Ureter (tissue), 1 donor: ENCODE measurements around the gene SLC6A7. TPM values are rescaled to one million over a fixed set of nuclear protein-coding genes. Genes with fewer than 3 reads are reported as not detected.
A peak's percentile ranks its signal among the peaks of the same experiment; 100 is the strongest.
"Not testable (repeated sequence)": the region's sequence is repeated elsewhere in the genome, so short reads cannot be mapped to it uniquely, and the experiment has no call there.

Experiments
- DNase-seq: peaks from one replicate; pipeline ENCODE4 v3.0.0-alpha.2; 2020; ENCODE audit warnings: low spot score
- total RNA-seq: library from RNA; stranded (reverse); gene quantifications from one replicate; pipeline ENCODE4 v1.2.4, GENCODE V29; 2023
- donor health status: DM: yes; HTN: yes; CAD: no.

The SLC6A7 gene
- total RNA-seq, 1 donor from 2014 or later = 0.10 TPM

DNA sequence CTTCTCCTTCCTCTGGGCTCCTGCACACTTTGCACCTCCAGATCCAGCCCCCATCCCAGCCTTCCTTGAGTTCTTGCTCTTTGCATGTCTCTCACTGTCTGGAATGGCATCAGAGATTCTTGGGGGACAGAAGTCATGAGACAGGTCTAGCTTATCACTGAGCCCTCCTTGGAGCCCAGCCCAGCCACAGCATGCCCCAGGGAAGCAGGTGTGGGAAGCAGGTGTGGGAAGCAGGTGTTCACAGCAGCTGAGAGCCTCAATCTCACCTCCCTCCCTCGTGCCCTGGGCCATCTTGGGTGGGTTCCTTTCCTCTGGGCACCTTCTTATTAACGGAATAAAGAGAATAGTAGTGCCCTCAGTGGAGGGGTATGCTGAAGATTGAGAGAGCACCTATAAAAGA is 27.2 kb downstream of the SLC6A7 start:
- no peak for DNase-seq

DNA sequence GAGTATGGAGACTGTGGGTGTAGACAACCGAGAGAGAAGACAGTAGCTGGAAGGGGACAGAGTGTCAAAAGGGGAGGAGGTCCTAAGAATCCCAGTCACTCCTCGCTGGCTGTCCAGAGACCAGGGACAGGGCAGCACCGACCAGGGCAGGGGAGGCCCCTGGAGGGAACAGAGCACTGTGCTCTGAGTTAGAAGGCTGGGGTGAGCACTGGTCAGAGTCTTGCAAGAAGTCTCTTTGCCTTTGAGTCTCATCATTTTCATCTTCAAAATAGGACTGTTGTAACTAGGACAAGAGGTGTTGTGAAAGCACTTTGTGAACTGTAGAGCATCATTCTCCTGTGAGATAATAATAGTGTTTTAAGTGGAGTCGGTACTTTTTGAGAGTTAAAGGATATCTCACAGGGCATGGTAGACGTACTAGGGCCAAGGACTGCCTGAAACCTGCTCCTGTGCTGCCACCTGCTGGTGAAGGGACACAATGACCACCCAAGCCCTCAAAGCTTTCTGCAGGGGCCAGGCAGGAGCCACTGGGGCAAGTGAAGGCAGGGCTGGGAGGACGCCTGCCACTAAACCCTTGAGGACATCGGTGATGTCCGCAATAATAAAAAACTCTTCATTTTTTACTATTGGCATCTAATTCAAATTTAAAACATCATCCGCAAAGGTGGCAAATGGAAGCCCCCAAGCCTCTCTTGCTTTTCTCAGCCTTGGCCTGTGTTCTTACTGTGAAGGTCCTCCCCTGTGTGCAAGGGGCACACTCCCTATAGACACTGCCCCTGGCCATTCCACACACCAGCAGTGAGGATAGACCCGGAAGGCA is 28.2 kb downstream of the SLC6A7 start:
- peak; percentile 87 for DNase-seq

DNA sequence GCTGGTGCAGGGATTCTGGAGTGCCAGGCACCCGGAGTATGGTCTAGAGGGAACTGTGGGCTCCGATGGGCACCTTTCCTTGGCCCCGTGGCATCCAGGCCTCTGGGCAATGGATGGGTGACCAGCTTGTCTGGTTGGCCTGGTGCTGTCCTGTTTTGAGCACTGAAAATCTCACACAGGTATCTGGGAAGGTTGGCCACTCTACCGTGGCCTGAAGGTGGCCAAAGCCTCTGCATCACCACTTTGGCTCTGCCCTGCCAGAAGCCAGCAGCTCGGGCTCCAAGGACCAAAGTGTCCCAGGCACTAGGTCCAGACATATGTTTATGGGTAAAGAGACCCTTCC is 28.8 kb downstream of the SLC6A7 start:
- no peak for DNase-seq

DNA sequence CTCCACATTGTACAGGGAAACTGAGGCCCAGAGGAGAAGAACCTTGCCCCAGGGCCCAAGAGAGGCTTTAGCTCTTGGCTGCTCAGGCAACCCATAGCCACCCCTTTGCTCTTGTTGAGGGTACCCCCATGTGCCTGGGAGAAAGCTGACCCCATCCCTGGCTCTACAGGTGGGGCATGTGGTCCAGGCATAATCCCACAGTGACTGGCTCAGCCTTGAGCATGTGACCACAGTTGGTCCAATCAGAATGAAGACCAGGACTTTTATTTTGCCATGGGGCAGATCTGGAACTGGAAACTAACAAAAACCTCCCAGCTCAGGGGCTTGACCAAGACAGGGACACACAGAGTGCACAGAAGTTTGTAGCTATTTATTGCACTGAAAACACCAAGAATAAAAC is 29.3 kb downstream of the SLC6A7 start:
- no peak for DNase-seq

DNA sequence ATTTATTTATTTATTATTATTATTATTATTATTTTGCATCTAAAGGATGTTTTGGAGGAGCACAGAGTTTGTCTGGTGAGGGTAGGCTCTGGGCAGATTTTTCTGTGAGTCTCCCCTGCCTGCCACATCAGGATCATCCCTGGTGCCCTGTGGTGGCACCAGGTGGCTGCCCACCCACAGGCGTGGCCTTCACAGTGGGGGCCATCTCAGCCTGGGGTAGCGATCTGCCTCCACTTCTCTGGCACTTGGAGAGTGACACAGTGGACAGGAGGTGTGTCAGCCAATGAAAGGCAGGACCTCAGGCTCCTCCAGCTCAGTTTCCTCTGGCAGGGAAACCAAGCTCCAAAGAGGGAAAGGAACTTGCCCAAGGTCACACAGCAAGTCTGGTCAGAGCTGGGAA is 30.0 kb downstream of the SLC6A7 start:
- DNase-seq = no peak

DNA sequence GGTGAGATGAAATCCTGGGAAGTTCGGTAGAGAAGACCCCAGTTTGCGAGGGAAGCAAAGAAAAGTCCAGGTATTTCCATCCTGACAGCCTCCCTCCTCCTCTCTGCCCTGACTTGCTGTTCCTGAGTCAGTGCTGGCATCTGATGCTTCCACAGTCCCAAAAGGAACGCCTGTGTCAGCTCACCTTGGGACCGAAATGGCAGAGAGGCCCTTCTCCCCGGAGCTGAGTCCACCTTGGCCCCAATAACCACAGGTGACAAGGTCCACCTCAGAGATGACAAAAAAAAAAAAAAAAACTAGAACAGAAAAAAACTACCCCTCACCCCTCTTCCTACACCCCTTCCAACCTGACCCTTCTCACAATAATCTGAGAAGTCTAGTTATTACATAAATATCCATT is 31.6 kb downstream of the SLC6A7 start:
- DNase-seq = no peak

DNA sequence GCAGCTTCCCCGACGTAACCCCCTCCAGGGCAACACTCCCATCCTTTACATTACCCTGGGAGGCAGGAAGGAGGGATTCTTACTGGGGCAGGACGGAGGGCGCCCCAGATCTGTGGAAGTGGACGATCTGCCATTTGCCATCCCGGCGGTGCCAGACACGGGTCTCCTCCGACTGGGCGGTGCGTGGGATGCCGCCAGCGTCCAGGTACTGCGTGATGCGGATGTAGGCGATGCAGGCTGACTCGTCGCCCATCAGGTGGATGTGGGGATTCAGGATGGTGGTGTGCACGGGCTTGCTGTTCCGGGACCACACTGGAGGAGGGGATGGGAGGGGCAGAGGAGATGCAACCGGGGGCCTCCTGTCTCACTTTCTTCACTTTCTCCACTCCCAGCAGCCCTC is 33.0 kb downstream of the SLC6A7 start:
- DNase-seq = no peak

DNA sequence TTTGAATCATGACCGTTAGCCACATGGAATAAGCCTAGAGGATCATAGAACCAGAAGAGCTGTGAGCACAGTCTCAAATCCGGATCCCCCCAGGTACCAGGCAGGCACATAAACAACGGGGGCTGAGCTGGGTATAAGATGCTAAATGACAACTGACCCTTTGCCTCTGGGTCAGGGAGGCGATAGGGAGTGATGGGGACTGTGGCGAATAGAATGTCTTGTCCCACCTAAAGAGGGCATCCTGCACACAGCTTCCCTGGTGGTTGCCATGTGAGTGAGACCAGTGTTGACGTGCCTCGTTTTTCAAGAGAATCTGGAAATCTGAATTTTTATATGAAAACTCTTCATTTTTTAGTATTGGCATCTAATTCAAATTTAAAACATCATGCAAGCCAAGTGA is 33.6 kb downstream of the SLC6A7 start:
- DNase-seq = no peak

DNA sequence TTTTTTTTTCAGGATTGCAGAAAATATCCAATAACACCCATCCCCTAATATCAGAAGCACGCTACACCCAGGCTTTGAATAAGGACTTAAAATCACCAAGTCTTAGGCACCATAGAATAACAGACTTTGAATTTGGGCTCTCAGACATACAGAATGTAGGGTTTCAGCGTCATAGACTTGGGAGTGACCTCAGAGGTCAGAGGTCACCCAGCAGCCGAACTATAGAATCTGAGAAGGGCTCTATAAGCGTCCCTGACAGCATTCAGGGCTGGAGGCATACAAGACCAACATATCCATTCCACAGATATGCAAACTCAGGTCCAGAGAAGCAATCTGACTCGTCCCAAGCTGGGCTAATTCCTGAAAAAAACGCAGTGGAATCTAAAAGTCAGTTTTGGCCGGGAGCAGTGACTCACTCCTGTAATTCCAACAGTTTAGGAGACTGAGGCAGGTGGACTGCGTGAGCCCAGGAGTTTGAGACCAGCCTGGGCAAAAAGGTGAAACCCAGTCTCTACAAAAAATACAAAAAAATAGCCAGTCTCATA is 34.7 kb downstream of the SLC6A7 start:
- DNase-seq = no peak

DNA sequence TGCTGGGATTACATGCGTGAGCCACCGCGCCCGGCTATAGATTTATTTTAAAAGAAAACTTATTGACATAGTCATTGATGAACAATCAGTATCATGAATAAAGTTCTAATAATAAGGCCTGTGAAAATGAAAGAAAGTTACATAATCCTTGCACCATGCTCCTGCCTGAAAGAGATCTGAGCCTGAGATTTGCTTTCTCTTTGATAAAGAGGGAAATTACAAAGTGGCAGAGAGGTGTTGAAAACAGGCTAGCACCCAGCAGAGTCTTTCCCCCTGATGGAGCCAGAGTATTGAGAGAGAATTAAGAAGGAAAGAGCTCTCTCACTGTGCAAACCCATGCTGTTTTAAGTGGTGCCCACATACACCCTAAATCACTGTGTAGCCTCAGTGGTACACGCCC is 37.2 kb downstream of the SLC6A7 start:
- DNase-seq = no peak

DNA sequence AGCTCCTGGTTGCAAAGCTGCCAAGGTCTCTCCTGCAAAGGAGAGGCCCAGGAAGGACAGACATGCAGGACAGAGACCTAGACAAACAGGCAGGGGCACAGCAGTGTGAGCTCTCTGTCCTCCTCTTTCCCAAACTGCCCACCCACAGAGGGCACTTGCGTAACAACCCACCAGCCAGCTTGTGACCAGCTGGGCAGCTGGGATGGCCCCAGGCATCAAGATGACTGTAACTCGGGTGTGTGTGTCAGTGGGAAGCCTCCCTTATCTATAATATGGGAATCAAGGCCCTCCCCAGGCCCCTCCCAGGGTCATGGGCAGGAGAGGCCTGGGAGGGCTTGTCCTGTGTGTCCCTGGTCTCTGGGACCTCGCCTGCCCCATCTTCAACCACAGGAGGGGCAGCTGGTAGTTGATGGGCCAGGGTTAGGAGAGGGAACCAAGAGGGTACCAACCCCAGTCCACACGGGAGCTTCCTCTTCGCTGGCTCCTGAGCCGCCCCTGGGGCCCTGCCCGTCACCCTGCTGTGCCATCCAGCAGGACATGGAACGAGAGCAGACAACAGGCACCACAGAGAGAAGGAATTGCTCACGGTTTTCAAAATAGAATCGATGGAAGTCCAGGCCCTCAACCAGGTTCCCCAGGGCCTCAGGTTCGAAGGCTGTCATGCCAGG is 37.9 kb downstream of the SLC6A7 start:
- no peak for DNase-seq

DNA sequence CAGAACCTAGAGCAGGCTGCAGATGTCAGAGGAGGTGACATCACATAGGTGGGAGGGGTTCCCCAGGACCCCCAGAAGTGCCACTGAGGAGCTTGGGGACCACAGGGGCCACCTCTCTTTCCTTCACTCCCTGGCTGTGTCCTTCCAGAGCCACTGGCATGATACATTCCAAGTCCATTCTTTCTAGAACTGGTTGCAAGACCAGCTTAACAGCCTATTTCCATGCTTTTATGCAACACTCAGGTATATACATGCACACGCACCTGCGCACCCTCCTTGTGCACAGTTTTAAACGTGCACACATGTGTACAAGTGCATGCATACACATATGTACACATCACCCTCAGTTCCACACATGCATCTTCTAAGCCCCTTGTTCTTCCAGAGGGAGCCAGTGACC is 39.7 kb downstream of the SLC6A7 start:
- no peak for DNase-seq

DNA sequence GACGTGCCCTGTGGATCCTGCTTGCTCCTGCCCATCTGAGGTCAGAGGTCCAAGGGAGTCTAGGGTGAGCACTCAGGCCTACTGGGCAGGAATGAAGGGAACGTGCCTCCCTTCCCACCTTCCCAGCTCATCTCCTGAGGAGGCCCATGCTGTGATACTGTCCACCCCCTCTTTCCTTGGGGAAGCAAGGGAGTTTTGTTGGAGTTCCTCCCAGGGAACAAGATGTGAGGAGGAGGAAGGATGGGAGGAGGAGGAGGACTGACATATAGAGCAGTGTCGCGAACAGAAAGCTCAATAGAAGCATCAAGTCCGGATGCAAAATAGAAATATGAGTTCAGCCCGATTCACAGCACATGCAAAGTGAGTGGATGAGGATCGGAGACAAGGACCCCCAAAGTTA is 41.0 kb downstream of the SLC6A7 start:
- no peak for DNase-seq

DNA sequence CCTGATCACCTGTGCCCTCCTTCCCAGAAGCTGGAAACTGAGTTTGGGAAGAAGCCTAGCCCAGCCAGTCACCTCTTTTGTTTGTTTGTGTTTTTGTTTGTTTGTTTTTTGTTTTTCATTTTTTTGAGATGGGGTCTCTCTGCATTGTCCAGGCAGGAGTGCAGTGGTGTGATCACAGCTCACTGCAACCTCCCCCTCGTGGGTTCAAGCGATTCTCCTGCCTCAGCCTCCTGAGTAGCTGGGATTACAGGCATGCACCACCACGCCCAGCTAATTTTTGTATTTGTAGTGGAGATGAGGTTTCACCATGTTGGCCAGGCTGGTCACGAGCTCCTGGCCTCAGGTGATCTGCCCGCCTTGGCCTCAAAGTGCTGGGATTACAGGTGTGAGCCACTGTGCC is 43.8 kb downstream of the SLC6A7 start:
- DNase-seq = not testable (repeated sequence)

DNA sequence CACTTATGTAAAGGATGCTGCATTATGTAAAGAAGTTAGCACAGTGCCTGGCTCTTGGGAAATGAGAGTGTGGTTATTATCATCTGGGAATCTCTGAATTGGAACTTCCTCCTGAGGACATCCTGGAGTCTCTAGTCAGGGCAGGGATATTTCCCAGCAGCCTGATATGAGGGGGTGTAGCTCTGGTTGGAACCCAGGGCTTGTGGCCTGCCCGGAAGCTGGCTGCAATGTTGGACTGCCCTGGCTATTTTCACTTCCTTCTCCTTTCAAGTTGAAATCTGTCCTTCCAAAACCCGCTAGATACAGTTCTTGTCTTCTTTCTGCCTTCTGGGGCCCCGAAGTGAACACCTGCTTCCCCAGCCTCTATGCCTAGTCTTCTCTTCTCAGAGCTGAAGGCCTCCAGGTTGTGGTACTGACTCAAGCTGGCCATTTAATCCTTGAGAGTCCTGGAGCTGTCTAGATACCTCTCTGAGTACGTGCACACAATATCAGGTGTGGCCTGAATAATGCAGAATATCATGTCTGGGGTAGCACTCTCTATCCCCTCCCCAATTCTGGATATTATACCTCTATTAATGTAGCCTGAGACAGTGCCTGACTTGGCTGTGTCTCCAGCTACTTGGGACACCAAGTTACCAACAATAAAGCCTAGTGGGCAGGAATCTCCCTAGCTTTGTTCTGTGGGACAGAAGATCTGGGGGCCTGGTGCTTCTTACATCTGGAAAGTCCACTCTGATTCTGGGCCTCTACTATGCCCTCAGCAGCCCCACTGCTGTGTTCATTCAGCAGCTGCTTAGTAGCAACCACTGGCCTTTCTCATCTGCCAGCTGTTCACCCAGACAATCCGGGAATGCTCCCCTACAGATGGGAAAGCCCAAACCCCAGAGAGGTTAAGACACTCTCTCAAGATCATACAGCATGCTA is 45.0 kb downstream of the SLC6A7 start:
- DNase-seq = no peak

DNA sequence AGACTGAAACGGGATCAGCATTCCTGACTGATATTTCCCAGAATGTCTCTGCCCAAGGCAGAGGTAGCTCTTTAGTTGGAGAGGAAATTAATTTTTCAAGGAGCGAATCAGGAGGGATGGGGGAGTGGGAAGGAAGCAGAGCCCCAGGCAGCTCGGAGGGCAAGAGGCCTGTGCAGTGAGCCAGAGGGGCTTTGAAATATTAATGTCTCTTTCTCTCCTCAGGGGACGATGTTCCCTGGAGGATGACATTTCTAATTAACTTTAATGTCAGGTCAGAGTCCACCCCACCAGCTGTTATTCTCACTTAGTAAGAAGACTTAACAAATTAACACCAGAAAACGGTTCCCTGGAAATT is 45.6 kb downstream of the SLC6A7 start:
- no peak for DNase-seq

DNA sequence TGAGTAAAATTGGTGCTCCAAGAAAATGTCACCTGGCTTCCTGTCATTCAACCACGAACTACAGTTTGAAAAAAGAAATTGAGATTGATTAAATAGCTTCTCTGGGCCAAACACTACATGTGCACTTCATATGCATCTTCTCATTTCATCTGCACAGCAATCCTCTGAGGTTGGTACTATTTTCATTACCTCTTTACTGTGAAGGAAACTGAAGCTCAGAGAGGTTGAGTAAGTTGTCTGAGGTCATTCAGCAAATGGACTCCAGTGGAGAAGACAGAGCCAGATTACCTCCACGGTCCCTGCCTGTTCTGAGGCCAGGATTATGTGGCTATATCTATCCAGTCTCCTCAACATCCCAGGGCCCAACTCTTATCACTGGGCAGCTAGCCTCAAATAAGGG is 46.5 kb downstream of the SLC6A7 start:
- no peak for DNase-seq

DNA sequence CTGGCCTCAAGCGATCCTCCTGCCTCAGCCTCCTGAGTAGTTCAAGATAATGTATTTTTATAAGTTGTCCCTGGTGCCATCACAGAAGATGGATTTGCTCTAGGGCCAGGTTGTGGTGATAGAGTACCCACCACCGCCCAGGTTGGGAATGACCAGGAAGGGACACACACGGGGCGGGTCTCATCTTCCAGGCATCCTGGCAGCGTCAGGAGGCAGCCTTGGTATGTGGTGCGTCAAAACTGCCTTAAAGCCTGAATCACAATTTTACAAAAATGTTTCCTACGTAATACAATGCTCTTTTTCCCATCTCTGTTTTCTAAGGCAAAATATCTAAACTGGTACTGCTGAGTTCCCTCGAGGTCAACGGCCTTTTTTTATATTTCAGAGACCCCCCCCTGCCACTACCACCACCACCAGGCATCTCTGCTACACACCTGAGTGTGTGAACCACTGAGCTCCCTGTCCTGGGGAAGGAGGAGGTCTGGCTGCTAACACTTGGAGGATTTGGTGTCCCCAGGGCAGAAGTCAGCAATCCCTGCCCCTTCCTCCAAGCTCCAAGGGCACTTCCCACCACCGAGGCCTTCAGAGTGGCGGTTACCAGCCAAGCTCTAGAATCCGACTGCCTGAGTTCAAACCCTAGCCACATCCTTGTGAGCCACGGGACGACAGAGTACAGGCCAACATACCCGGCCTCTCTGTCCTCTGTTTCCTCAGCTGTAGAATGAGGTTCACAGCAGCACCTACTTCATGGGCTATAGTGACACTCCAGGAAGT is 47.3 kb downstream of the SLC6A7 start:
- DNase-seq = no peak

DNA sequence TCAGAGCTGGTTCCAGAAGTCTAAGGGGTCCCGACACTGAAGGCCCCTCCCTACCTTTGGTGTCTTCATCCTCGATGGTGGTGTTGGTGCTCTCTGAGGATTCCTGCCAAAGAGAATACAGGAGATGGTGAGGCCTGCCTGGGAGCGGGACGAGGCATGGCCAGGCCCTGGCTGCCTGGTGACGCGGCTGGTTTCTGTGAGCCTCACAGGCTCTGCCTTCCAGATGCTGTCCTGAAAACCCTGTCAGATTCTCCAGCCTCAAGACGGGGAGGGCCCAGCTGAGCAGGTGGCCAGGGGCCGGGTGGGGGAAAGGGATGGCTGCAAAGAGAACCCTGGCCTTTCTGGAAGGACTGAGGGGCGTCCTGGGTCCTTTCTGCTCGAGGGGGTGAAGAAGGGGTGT is 48.8 kb downstream of the SLC6A7 start:
- no peak for DNase-seq

DNA sequence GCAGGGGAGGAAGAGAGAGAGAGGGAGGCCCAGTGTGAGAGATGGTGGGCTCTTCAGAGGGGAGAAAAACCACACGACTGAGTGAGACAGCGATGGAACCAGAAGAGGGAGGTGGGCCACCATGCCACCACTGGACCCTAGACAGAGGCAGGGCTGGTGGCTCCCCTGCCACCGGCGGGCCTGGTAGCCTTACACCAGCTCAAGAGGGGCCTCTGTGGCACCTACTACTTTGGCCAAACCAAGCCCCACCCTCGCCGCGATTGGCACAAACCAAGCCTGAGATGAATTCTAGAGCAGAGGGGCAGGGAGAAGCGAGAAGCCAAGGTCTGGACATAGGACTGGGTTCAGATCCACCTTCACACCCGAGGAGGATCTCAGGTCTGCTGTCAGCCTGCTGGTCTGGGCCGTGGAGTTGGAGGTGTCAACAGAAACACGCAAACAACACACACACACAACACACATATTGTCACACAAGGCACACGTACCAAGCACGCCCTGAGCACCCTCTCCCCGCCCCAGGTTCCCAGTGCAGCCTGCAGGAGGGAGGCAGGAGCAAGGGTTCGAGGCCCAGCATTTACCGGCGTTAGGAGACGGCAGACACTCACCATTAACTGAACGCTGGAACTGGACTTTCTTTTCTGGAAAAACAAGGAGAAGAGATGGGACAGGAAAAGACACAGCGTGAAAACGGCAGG is 49.4 kb downstream of the SLC6A7 start:
- DNase-seq = no peak

DNA sequence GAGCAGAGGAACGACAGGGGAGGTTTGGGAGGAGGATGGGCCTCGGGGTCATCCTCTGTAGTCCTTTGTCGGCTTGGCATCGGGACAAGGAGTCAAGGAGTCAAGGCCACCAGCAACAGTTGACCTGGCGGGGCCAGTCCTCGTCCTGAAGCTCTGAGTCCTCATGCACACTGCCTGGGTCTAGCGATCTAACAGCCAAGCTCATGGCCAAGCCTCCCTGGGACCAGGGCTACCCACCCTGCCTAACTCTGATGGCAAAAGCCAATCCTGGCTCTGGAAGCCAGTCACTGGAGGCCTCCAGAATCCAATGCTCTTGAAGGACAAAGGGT is 49.9 kb downstream of the SLC6A7 start:
- no peak for DNase-seq
